H9 (cell line): ENCODE results near the gene TMEM132D. TPM values are rescaled to one million over a fixed set of nuclear protein-coding genes. Genes with fewer than 3 reads are reported as not detected.

Experiments used
- DNase-seq: peaks from one replicate; pipeline ENCODE4 v3.0.0-alpha.2; 2017
- H2AFZ ChIP-seq: one replicate; pipeline ENCODE4 v1.6.1; 2013; ENCODE audit warnings: mild to moderate bottlenecking, low read length, control low read depth, moderate library complexity
- H2AK5ac ChIP-seq: 2 replicates; pipeline ENCODE4 v1.6.1; 2013; ENCODE audit warnings: low read length, control low read depth, mixed read lengths; ENCODE audit not compliant: insufficient read length
- H2BK120ac ChIP-seq: one replicate; pipeline ENCODE4 v1.6.1; 2013; ENCODE audit warnings: low read depth, mild to moderate bottlenecking, low read length, control low read depth, inconsistent platforms; ENCODE audit not compliant: poor library complexity, severe bottlenecking
- H2BK12ac ChIP-seq: 2 replicates; pipeline ENCODE4 v1.6.1; 2013; ENCODE audit warnings: low read length, control low read depth, mixed read lengths, low read depth; ENCODE audit not compliant: insufficient read length
- H2BK15ac ChIP-seq: 2 replicates; pipeline ENCODE4 v1.6.1; 2013; ENCODE audit warnings: low read depth, low read length, control low read depth
- H2BK20ac ChIP-seq: one replicate; pipeline ENCODE4 v1.6.1; 2013; ENCODE audit warnings: low read depth, mild to moderate bottlenecking, low read length, control low read depth, inconsistent platforms; ENCODE audit not compliant: poor library complexity, severe bottlenecking
- H2BK5ac ChIP-seq: 2 replicates; pipeline ENCODE4 v1.6.1; 2013; ENCODE audit warnings: low read length, control low read depth, mixed read lengths; ENCODE audit not compliant: insufficient read length
- H3K14ac ChIP-seq: 2 replicates; pipeline ENCODE4 v1.6.1; 2013; ENCODE audit warnings: low read length, control low read depth; ENCODE audit not compliant: insufficient read depth
- H3K18ac ChIP-seq: 2 replicates; pipeline ENCODE4 v1.6.1; 2013; ENCODE audit warnings: low read depth, mild to moderate bottlenecking, mixed read lengths, low read length, control low read depth; ENCODE audit not compliant: insufficient read length
- H3K23ac ChIP-seq: 2 replicates; pipeline ENCODE4 v1.6.1; 2013; ENCODE audit warnings: low read length, control low read depth, mixed read lengths, low read depth; ENCODE audit not compliant: insufficient read length
- H3K23me2 ChIP-seq: 2 replicates; pipeline ENCODE4 v1.6.1; 2013; ENCODE audit warnings: low read depth, mild to moderate bottlenecking, mixed read lengths, low read length, control low read depth; ENCODE audit not compliant: insufficient read length, poor library complexity, severe bottlenecking
- H3K27ac ChIP-seq: 2 replicates; pipeline ENCODE4 v1.5.1; 2013; ENCODE audit warnings: low read length, control low read depth, mixed read lengths, low read depth; ENCODE audit not compliant: insufficient read length
- H3K27me3 ChIP-seq: 2 replicates; pipeline ENCODE4 v1.6.1; 2013; ENCODE audit warnings: low read length, control low read depth, inconsistent platforms; ENCODE audit not compliant: insufficient read depth
- H3K4ac ChIP-seq: 2 replicates; pipeline ENCODE4 v1.6.1; 2013; ENCODE audit warnings: low read depth, mild to moderate bottlenecking, control low read depth, inconsistent platforms, low read length, moderate library complexity
- H3K4me1 ChIP-seq: 2 replicates; pipeline ENCODE4 v1.6.1; 2013; ENCODE audit warnings: low read length, control low read depth, inconsistent platforms; ENCODE audit not compliant: insufficient read depth
- H3K4me2 ChIP-seq: 2 replicates; pipeline ENCODE4 v1.6.1; 2013; ENCODE audit warnings: low read length, control low read depth, mixed read lengths; ENCODE audit not compliant: insufficient read length, insufficient read depth
- H3K56ac ChIP-seq: 2 replicates; pipeline ENCODE4 v1.6.1; 2013; ENCODE audit warnings: low read depth, mild to moderate bottlenecking, mixed read lengths, low read length, control low read depth; ENCODE audit not compliant: insufficient read length
- H3K79me1 ChIP-seq: 2 replicates; pipeline ENCODE4 v1.6.1; 2013; ENCODE audit warnings: low read depth, mild to moderate bottlenecking, moderate library complexity, low read length, control low read depth, inconsistent platforms; ENCODE audit not compliant: insufficient read depth, poor library complexity, severe bottlenecking
- H3K79me2 ChIP-seq: 2 replicates; pipeline ENCODE4 v1.6.1; 2013; ENCODE audit warnings: low read length, control low read depth, inconsistent platforms; ENCODE audit not compliant: insufficient read depth
- H3K9ac ChIP-seq: 2 replicates; pipeline ENCODE4 v1.6.1; 2013; ENCODE audit warnings: low read length, control low read depth, mixed read lengths; ENCODE audit not compliant: insufficient read length; ENCODE audit errors: extremely low read depth
- H3K9me3 ChIP-seq: one replicate; pipeline ENCODE4 v1.6.1; 2013; ENCODE audit warnings: low read depth, low read length, inconsistent platforms; ENCODE audit not compliant: control insufficient read depth
- H3T11ph ChIP-seq: one replicate; pipeline ENCODE4 v1.6.1; 2013; ENCODE audit warnings: mild to moderate bottlenecking, low read length, control low read depth, inconsistent platforms
- H4K20me1 ChIP-seq: one replicate; pipeline ENCODE4 v1.6.1; 2013; ENCODE audit not compliant: control insufficient read depth, insufficient read length, insufficient read depth
- H4K5ac ChIP-seq: 2 replicates; pipeline ENCODE4 v1.6.1; 2013; ENCODE audit warnings: low read depth, mild to moderate bottlenecking, mixed read lengths, low read length, control low read depth; ENCODE audit not compliant: insufficient read length
- H4K8ac ChIP-seq: replicated peaks from 2 replicates; pipeline ENCODE4 v1.6.1; 2013; ENCODE audit warnings: low read length, control low read depth, mixed read lengths, low read depth; ENCODE audit not compliant: insufficient read length
- H4K91ac ChIP-seq: 2 replicates; pipeline ENCODE4 v1.6.1; 2013; ENCODE audit warnings: low read depth, mild to moderate bottlenecking, moderate library complexity, mixed read lengths, low read length, control low read depth; ENCODE audit not compliant: insufficient read length
- H3K27ac Mint-ChIP-seq, 3 experiments: 2 replicates in 2 of 3; 3 replicates in 1 of 3; pipeline ENCODE4 v1.8.0; 2020 to 2021; ENCODE audit warnings: mixed read lengths in 3 of 3, mild to moderate bottlenecking in 1 of 3, moderate library complexity in 1 of 3
- H3K27me3 Mint-ChIP-seq: 2 replicates; pipeline ENCODE4 v1.8.0; 2021; ENCODE audit warnings: low read depth, mild to moderate bottlenecking, moderate library complexity, mixed read lengths
- H3K36me3 Mint-ChIP-seq, 3 experiments: 2 replicates in 2 of 3; 3 replicates in 1 of 3; pipeline ENCODE4 v1.8.0; 2020 to 2021; ENCODE audit warnings: low read depth in 3 of 3, mixed read lengths in 3 of 3; ENCODE audit not compliant: insufficient read depth in 1 of 3
- H3K4me1 Mint-ChIP-seq, 2 experiments: 2 replicates each; pipeline ENCODE4 v1.8.0; 2020; ENCODE audit warnings: mixed read lengths in 2 of 2
- H3K4me3 Mint-ChIP-seq, 2 experiments: 2 replicates in 1 of 2; 3 replicates in 1 of 2; pipeline ENCODE4 v1.8.0; 2020 to 2021; ENCODE audit warnings: mild to moderate bottlenecking in 2 of 2, mixed read lengths in 2 of 2, moderate library complexity in 1 of 2
- H3K9me3 Mint-ChIP-seq, 2 experiments: 2 replicates in 1 of 2; 3 replicates in 1 of 2; pipeline ENCODE4 v1.8.0; 2020; ENCODE audit warnings: mild to moderate bottlenecking in 2 of 2, mixed read lengths in 2 of 2, moderate library complexity in 1 of 2
- CTCF ChIP-seq: fragments of 200-600 bp; sonication (generic); conservative IDR thresholded peaks from 3 replicates; pipeline ENCODE4 v1.8.0; 2021; ENCODE audit warnings: antibody characterized with exemption, mild to moderate bottlenecking
- WGBS: extraction: QIAGEN DNeasy Blood & Tissue Kit; methylation state at CpG from one replicate; pipeline ENCODE4 v1.1.7; 2013; ENCODE audit warnings: missing lambda C conversion rate, low lambda C conversion rate, mixed read lengths; ENCODE audit not compliant: insufficient read length; ENCODE audit errors: extremely low coverage; 5-methylcytosine and 5-hydroxymethylcytosine counted together
- total RNA-seq: library from RNA; stranded (reverse); gene quantifications from 2 replicates; pipeline ENCODE4 v1.2.1, GENCODE V29; 2021

Gene TMEM132D
- total RNA-seq, 1 experiment from 2014 or later, result 6.1 TPM

DNA sequence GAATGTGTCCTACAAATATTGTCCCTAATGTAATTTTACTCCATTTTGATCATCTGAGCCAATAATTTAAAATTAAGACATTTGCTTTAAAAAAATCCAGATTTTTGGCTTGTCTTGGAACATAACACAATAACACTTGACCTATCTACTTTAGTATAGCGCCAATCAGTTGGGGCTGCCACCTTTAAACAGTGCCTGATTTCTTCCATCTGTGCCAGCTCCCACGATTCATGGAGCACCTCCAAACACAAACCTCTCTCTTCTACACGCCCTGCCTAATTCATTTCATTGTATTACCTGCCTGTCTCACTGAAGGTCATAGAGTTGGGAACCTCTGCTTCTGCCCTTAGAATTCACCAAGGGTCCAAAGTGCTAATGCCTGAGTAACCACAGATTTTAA lies 352.4 kb downstream of the TMEM132D start:
- H3K56ac ChIP-seq, result no peak overlapping the region
- no peak overlapping the region for H2BK120ac ChIP-seq
- H2AK5ac ChIP-seq, result no peak overlapping the region
- no peak overlapping the region for H2BK15ac ChIP-seq
- no peak overlapping the region for H3K9ac ChIP-seq
- H4K5ac ChIP-seq, result no peak overlapping the region
- no peak overlapping the region for H3K4ac ChIP-seq
- H3K23me2 ChIP-seq, result no peaks in the 10 kb centered on the region
- no peaks in the 10 kb centered on the region for H3K4me1 Mint-ChIP-seq
- no peak overlapping the region for H2BK12ac ChIP-seq
- H3K4me3 Mint-ChIP-seq, result no peak overlapping the region
- no peak overlapping the region for H3K23ac ChIP-seq
- H4K91ac ChIP-seq, result no peak overlapping the region
- peaks cover 0 to 2% (median 1%) of the 10 kb centered on the region in 3 experiments; a peak in 1 of 7 replicates for H3K36me3 Mint-ChIP-seq
- no peak overlapping the region for H3K4me2 ChIP-seq
- H3K4me1 ChIP-seq, result no peaks in the 10 kb centered on the region
- no peak overlapping the region for H3K14ac ChIP-seq
- no peak overlapping the region for H4K8ac ChIP-seq
- no peak overlapping the region for H2BK5ac ChIP-seq
- no peak overlapping the region for H2AFZ ChIP-seq
- H3K18ac ChIP-seq, result no peak overlapping the region
- no peaks in the 10 kb centered on the region for H3K9me3 Mint-ChIP-seq
- no peak overlapping the region for H3K27ac ChIP-seq
- no peak for TF ChIP-seq CTCF
- no peaks in the 10 kb centered on the region for H3K27me3 ChIP-seq
- no peaks in the 10 kb centered on the region for H3K9me3 ChIP-seq
- H3K79me2 ChIP-seq, result no peaks in the 10 kb centered on the region
- H3K27me3 Mint-ChIP-seq, result no peaks in the 10 kb centered on the region
- H3T11ph ChIP-seq, result no peak overlapping the region
- no CpG with 5 or more reads among the region's 3 CpGs for WGBS
- no peaks in the 10 kb centered on the region for H3K79me1 ChIP-seq
- DNase-seq, result no peak
- no peaks in the 10 kb centered on the region for H4K20me1 ChIP-seq
- no peak overlapping the region; a peak in 1 of 7 replicates for H3K27ac Mint-ChIP-seq
- no peak overlapping the region for H2BK20ac ChIP-seq
